Gastroesophageal sphincter (tissue), 3 donors: ENCODE results near the gene UTS2B.
A peak's percentile ranks its signal among the peaks of the same experiment; 100 is the strongest.

ENCODE experiments used
- POLR2A ChIP-seq, 2 donors: fragments of 450-650 bp; IDR thresholded peaks; one replicate each; pipeline ENCODE4 v1.6.1; 2017; ENCODE audit warnings: antibody characterized with exemption in 2 of 2, mild to moderate bottlenecking in 2 of 2, moderate library complexity in 1 of 2
- POLR2AphosphoS5 ChIP-seq: sonication (generic); formaldehyde crosslinking; IDR thresholded peaks from one replicate; pipeline ENCODE4 v1.6.1; 2017; ENCODE audit warnings: antibody characterized with exemption
- TF ChIP-seq, protein P1 (sequence below), 4 experiments: fragments of 200-600 bp in 2 of 4; fragments of 450-650 bp in 2 of 4; sonication (generic) in 1 of 4; IDR thresholded peaks; one replicate each; pipeline ENCODE4 v1.5.1; 2017 to 2019; ENCODE audit warnings: antibody characterized with exemption in 4 of 4, mild to moderate bottlenecking in 2 of 4, moderate library complexity in 2 of 4

DNA sequence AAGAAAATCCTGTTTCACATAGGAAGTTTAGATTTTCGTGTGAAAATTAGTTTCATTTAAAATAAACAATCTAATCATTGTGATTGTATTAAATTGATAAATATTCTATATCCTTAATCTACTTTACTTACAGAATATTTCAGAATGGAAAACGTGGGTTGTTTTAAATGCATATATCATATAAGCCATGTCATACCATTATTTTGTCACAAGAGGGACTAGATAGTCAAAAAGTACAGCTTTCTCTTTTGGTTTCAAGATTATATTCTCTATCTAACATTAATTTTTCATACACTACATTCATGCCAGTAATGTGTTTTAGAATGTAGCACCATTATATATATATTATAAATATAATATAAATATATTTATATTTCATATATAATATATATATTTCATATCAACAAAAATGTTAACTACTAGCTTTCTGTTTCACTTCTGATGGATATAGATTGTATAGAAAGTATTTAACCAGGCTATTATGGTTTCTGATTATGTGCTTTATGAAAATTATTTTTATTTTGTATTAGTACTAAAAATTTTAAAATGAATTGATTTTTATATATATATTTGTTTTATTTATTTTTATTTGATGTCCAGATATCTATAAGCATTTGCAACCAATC is 86.0 kb downstream of the UTS2B start:
- TF ChIP-seq, protein P1, sequence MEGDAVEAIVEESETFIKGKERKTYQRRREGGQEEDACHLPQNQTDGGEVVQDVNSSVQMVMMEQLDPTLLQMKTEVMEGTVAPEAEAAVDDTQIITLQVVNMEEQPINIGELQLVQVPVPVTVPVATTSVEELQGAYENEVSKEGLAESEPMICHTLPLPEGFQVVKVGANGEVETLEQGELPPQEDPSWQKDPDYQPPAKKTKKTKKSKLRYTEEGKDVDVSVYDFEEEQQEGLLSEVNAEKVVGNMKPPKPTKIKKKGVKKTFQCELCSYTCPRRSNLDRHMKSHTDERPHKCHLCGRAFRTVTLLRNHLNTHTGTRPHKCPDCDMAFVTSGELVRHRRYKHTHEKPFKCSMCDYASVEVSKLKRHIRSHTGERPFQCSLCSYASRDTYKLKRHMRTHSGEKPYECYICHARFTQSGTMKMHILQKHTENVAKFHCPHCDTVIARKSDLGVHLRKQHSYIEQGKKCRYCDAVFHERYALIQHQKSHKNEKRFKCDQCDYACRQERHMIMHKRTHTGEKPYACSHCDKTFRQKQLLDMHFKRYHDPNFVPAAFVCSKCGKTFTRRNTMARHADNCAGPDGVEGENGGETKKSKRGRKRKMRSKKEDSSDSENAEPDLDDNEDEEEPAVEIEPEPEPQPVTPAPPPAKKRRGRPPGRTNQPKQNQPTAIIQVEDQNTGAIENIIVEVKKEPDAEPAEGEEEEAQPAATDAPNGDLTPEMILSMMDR (IDR thresholded peaks at IDR 0.05): peak; percentile 19 to 48 (median 38)
- no peak for TF ChIP-seq POLR2A (IDR thresholded peaks at IDR 0.05)
- TF ChIP-seq POLR2AphosphoS5: no peak
